Left ventricle myocardium superior (tissue), 1 donor: ENCODE measurements around the gene DESI2. TPM values are rescaled to one million over a fixed set of nuclear protein-coding genes. Genes with fewer than 3 reads are reported as not detected.

Source experiments
- ATAC-seq: fragments of 200-7000 bp; cut with Tn5 transposase; one replicate; pipeline ENCODE4 v1.9.1; 2020; ENCODE audit warnings: mild to moderate bottlenecking, moderate library complexity
- DNase-seq: peaks from one replicate; pipeline ENCODE4 v3.0.0-alpha.2; 2020
- intact Hi-C: fragments of 100-400 bp; cut with micrococcal nuclease; formaldehyde crosslinking; loops from one replicate; pipeline ENCODE4 v1.11.0; 2022
- long read RNA-seq: library from polyadenylated mRNA; unstranded; transcript quantifications from one replicate; pipeline ENCODE4 v2.0.0, GENCODE V29; 2021
- total RNA-seq: library from RNA; stranded (reverse); fragmentation: NEBNext Ultra II Directional; extraction: Animal tissue kit (Norgen Biotek cat#: 25700); gene quantifications from one replicate; pipeline ENCODE4 v1.2.1, GENCODE V29; 2021
- donor health status: DM: no; HTN: yes; CAD: no; lungs with severe emphysema.

Gene DESI2
- total RNA-seq = 25.1 TPM
- long read RNA-seq, full-length matches to known transcripts = 28 of 64 reads
- long read RNA-seq, partial matches to known transcripts = 14 of 64 reads
- long read RNA-seq, other reads (novel, unspliced or antisense) = 22 of 64 reads

GRCh38 chr1:244652623-244653438, at the start of gene DESI2:
TSS of gene DESI2 (plus strand) at chr1:244653126. CDS start at chr1:244653314, 188 bp downstream.
- intact Hi-C loops = no loop called here
- DNase-seq = peak; percentile 98
- peak; percentile 97 for ATAC-seq

GRCh38 chr1:244603498-244603897, 49.4 kb upstream of the DESI2 start:
- intact Hi-C loops = no loop called here
- DNase-seq (no peak), ATAC-seq (no peak)

GRCh38 chr1:244605835-244606370, 47.0 kb upstream of the DESI2 start:
- DNase-seq (no peak), ATAC-seq (no peak)
- intact Hi-C loops = loop anchor here (2.0 kb wide), 1 partner anchor 193 kb away; no protein-coding TSS in a partner anchor

- ATAC-seq = no peak
- intact Hi-C loops = no loop called here
These were observed 38.7 kb upstream of the DESI2 start for GRCh38 chr1:244614113-244614836.

GRCh38 chr1:244614879-244615278, 38.0 kb upstream of the DESI2 start:
- ATAC-seq (no peak), DNase-seq (no peak)
- intact Hi-C loops = no loop called here

More at GRCh38 chr1:244614113-244614836, 38.7 kb upstream of the DESI2 start:
- DNase-seq = no peak

- intact Hi-C loops = no loop called here
- DNase-seq (no peak), ATAC-seq (no peak)
These were observed 37.6 kb upstream of the DESI2 start for GRCh38 chr1:244615301-244615700.

- ATAC-seq (no peak), DNase-seq (no peak)
- intact Hi-C loops = no loop called here
These were observed 26.2 kb upstream of the DESI2 start for GRCh38 chr1:244626709-244627108.

- DNase-seq (no peak), ATAC-seq (no peak)
- intact Hi-C loops = no loop called here
These were observed 24.1 kb upstream of the DESI2 start for GRCh38 chr1:244628789-244629188.

GRCh38 chr1:244633140-244633539, 19.8 kb upstream of the DESI2 start:
- no peak for ATAC-seq
- DNase-seq = no peak
- intact Hi-C loops = no loop called here

- intact Hi-C loops = no loop called here
- ATAC-seq (no peak), DNase-seq (no peak)
These were observed 18.4 kb upstream of the DESI2 start for GRCh38 chr1:244634546-244634945.

- no peak for ATAC-seq
- intact Hi-C loops = no loop called here
- no peak for DNase-seq
These were observed 16.3 kb upstream of the DESI2 start for GRCh38 chr1:244636488-244637259.

GRCh38 chr1:244639561-244639960, 13.4 kb upstream of the DESI2 start:
- ATAC-seq (no peak), DNase-seq (no peak)
- intact Hi-C loops = no loop called here

- intact Hi-C loops = no loop called here
- no peak for DNase-seq
- no peak for ATAC-seq
These were observed 12.0 kb upstream of the DESI2 start for GRCh38 chr1:244640917-244641316.

GRCh38 chr1:244642526-244642925, 10.4 kb upstream of the DESI2 start:
- no peak for ATAC-seq
- intact Hi-C loops = no loop called here
- DNase-seq = no peak

GRCh38 chr1:244642988-244643387, 9.9 kb upstream of the DESI2 start:
- ATAC-seq (no peak), DNase-seq (no peak)
- intact Hi-C loops = no loop called here

GRCh38 chr1:244645414-244645813, 7.5 kb upstream of the DESI2 start:
- DNase-seq (no peak), ATAC-seq (no peak)
- intact Hi-C loops = no loop called here

GRCh38 chr1:244645890-244646289, 7.0 kb upstream of the DESI2 start:
- intact Hi-C loops = no loop called here
- ATAC-seq (no peak), DNase-seq (no peak)

GRCh38 chr1:244647819-244648218, 5.1 kb upstream of the DESI2 start:
- intact Hi-C loops = no loop called here
- DNase-seq = no peak
- no peak for ATAC-seq

- DNase-seq (no peak), ATAC-seq (no peak)
- intact Hi-C loops = no loop called here
These were observed 837 bp upstream of the DESI2 start for GRCh38 chr1:244651956-244652622.
